HG03175 (cell line): ENCODE results near the gene AEBP2.
"Not testable (repeated sequence)": the region's sequence is repeated elsewhere in the genome, so short reads cannot be mapped to it uniquely, and the experiment has no call there.

Experiments
- ATAC-seq: cut with Tn5 transposase; IDR thresholded peaks from one replicate; pipeline ENCODE4 v1.9.1; 2021; ENCODE audit warnings: mild to moderate bottlenecking, moderate library complexity; ENCODE audit not compliant: unreplicated experiment

The AEBP2 gene

GRCh38 chr12:19439059-19440018 is at the start of gene AEBP2:
Gene AEBP2, plus strand, starts transcription at chr12:19439492. Its CDS starts 208 bp downstream, at chr12:19439700.
- peak; percentile 85 for ATAC-seq

GRCh38 chr12:19390051-19390598 is 49.2 kb upstream of the AEBP2 start:
- no peak for ATAC-seq

GRCh38 chr12:19392644-19393043 is 46.6 kb upstream of the AEBP2 start:
- ATAC-seq = not testable (repeated sequence)

- ATAC-seq = no peak
Measured at GRCh38 chr12:19394385-19394784, 44.9 kb upstream of the AEBP2 start.

- no peak for ATAC-seq
Measured at GRCh38 chr12:19397534-19397933, 41.8 kb upstream of the AEBP2 start.

- ATAC-seq = no peak
Measured at GRCh38 chr12:19398376-19399363, 40.6 kb upstream of the AEBP2 start.

GRCh38 chr12:19400649-19401285 is 38.5 kb upstream of the AEBP2 start:
- not testable (repeated sequence) for ATAC-seq

GRCh38 chr12:19402211-19402610 is 37.1 kb upstream of the AEBP2 start:
- no peak for ATAC-seq

- no peak for ATAC-seq
Measured at GRCh38 chr12:19402743-19403431, 36.4 kb upstream of the AEBP2 start.

GRCh38 chr12:19404242-19404880 is 34.9 kb upstream of the AEBP2 start:
- ATAC-seq = no peak

- no peak for ATAC-seq
Measured at GRCh38 chr12:19409376-19409775, 29.9 kb upstream of the AEBP2 start.

- no peak for ATAC-seq
Measured at GRCh38 chr12:19410211-19410610, 29.1 kb upstream of the AEBP2 start.

GRCh38 chr12:19410629-19411185 is 28.6 kb upstream of the AEBP2 start:
- no peak for ATAC-seq

- ATAC-seq = no peak
Measured at GRCh38 chr12:19411234-19412204, 27.8 kb upstream of the AEBP2 start.

- ATAC-seq = no peak
Measured at GRCh38 chr12:19412844-19413243, 26.4 kb upstream of the AEBP2 start.

GRCh38 chr12:19413582-19413981 is 25.7 kb upstream of the AEBP2 start:
- not testable (repeated sequence) for ATAC-seq

GRCh38 chr12:19415563-19415962 is 23.7 kb upstream of the AEBP2 start:
- ATAC-seq = no peak

- no peak for ATAC-seq
Measured at GRCh38 chr12:19419086-19419485, 20.2 kb upstream of the AEBP2 start.
